GM12891 (cell line): ENCODE results near the gene MBNL2.

Experiments used
- DNase-seq: peaks from one replicate; pipeline ENCODE4 v3.0.0; 2011; ENCODE audit warnings: low spot score; ENCODE audit not compliant: insufficient read length
- FAIRE-seq: peaks from 2 replicates; lab custom pipeline; 2011; peaks lifted over from hg19 to GRCh38; lab: Jason Lieb, UNC
- PAX5 ChIP-seq: IDR thresholded peaks from 2 replicates; pipeline ENCODE4 v1.6.1; 2011; ENCODE audit warnings: low read length, moderate library complexity, mild to moderate bottlenecking; ENCODE audit not compliant: insufficient read depth, severe bottlenecking
- POLR2A ChIP-seq: IDR thresholded peaks from 2 replicates; pipeline ENCODE4 v1.6.1; 2011; ENCODE audit warnings: low read depth, low read length, control low read depth
- POLR2AphosphoS5 ChIP-seq: IDR thresholded peaks from 2 replicates; pipeline ENCODE4 v1.6.1; 2011; ENCODE audit warnings: low read depth, low read length, control low read depth
- POU2F2 ChIP-seq: IDR thresholded peaks from 2 replicates; pipeline ENCODE4 v1.6.1; 2011; ENCODE audit warnings: low read depth, mild to moderate bottlenecking, control low read depth, low read length, moderate library complexity
- SPI1 ChIP-seq: IDR thresholded peaks from 2 replicates; pipeline ENCODE4 v1.6.1; 2011; ENCODE audit warnings: low read depth, low read length, control low read depth
- TAF1 ChIP-seq: IDR thresholded peaks from 2 replicates; pipeline ENCODE4 v1.6.1; 2011; ENCODE audit warnings: low read depth, low read length, control low read depth

Gene MBNL2

DNA sequence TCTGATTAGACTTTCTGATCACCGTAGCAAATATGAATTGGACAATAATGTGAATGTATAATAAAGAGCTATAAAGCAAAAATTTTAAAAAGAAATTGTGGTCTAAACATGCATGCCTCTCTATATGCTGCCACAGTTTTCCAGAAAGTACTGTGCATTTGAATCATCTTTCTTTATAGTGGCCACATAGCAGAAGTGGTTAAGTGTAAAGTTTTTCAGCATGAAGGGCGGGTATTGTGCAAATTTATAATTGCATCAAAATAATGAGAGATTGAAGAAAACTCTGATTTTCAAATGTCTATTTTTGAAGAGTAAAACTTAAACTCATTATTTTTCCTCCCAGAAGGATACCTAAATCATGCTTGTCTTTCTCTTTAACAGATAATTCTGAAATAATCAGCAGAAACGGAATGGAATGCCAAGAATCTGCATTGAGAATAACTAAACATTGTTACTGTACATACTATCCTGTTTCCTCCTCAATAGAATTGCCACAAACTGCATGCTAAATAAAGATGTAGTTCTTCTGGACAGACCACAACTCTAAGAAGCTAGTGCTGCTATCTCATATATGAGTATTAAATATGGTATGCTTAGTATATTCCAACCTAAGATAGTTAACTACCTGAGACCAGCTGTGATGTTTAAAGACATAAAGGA lies 168.9 kb downstream of the MBNL2 start:
- TF ChIP-seq POLR2A (no peak), SPI1 (no peak), POLR2AphosphoS5 (no peak), POU2F2 (no peak), PAX5 (no peak), TAF1 (no peak)
- no peak for FAIRE-seq
- DNase-seq, result no peak

DNA sequence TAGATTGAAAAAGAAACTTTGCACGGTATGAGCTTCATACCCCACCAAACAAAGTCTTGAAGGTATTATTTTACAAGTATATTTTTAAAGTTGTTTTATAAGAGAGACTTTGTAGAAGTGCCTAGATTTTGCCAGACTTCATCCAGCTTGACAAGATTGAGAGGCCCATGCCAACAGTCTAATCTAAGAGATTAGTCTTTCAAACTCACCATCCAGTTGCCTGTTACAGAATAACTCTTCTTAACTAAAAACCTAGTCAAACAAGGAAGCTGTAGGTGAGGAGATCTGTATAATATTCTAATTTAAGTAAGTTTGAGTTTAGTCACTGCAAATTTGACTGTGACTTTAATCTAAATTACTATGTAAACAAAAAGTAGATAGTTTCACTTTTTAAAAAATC lies 169.9 kb downstream of the MBNL2 start:
- TF ChIP-seq POLR2A (no peak), POLR2AphosphoS5 (no peak), SPI1 (no peak), TAF1 (no peak), POU2F2 (no peak), PAX5 (no peak)
- no peak for FAIRE-seq
- no peak for DNase-seq

DNA sequence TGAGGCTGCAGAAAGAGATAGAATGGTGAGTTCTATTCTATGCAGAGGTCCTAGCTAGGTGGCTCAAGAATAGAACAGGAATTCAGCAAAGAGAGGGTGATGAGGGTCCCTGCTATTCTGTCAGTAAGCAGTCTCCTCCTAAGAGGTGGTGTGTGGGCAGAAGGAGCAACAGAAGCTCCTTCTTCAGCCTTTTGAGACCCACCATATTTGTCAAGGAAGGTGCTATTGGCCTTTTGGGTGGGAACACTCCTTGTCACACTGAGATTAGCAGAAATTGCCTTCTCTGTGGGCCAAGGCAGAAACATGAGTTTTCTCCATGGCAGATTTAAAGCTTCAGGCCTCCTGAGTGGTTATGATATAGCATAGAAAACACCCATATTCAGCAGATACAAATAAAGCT lies 172.4 kb downstream of the MBNL2 start:
- DNase-seq, result no peak
- TF ChIP-seq POU2F2 (no peak), POLR2A (no peak), SPI1 (no peak), TAF1 (no peak), PAX5 (no peak), POLR2AphosphoS5 (no peak)
- FAIRE-seq, result no peak

DNA sequence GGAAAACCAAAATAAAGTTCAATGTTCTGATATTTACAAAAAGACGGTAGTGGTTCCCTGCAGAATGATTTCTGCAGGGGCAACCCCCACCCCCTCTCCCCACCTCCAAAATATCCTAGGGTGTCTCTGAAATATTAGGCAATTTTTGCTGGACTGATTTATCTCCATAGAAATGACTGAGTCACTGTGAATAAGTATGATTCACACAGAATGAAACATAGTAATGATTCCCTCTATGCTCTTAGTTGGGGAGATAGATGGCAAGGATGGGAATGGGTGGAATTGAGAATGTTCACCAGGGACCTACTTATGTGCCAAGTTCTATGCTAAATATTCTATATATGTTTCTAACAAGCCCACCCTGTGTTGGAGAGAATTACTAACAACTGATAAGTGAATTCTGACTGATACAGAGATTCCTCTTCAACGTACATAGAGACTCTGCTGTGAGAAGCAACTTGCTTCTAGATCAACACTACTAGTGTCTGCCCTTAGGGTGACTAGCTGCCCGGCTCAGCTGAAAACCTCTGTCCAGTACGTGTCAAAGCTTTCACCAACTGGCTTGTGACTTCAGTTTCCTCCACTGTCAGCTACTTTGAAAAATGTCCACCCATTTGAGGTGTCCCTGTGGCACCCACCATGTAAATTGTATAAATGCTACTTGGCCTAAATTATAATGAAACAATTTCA lies 173.5 kb downstream of the MBNL2 start:
- FAIRE-seq, result no peak
- no peak for DNase-seq
- TF ChIP-seq POLR2A (no peak), PAX5 (no peak), POU2F2 (no peak), TAF1 (no peak), SPI1 (no peak), POLR2AphosphoS5 (no peak)

DNA sequence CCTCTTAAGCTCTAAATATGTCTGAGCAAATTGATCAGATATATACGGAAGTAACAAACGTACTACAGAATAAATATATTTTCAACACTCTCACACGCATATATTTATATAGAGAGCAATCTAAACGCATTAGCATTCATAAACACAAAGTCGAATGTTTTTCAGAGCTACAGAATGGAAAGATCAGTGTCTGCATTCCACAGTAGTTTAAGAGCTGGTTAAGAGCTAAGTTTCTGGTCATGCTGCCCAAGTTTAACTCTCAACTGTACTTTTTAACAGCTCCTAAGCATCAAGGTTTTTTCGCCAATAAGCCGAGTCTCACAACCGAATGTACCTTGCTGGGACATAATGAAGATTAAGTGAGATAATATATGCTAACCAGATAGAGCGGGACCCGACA lies 175.1 kb downstream of the MBNL2 start:
- TF ChIP-seq POLR2AphosphoS5, result no peak
- no peak for TF ChIP-seq POU2F2
- no peak for TF ChIP-seq SPI1
- no peak for TF ChIP-seq TAF1
- no peak for TF ChIP-seq POLR2A
- no peak for TF ChIP-seq PAX5
- DNase-seq, result no peak
- FAIRE-seq, result no peak

DNA sequence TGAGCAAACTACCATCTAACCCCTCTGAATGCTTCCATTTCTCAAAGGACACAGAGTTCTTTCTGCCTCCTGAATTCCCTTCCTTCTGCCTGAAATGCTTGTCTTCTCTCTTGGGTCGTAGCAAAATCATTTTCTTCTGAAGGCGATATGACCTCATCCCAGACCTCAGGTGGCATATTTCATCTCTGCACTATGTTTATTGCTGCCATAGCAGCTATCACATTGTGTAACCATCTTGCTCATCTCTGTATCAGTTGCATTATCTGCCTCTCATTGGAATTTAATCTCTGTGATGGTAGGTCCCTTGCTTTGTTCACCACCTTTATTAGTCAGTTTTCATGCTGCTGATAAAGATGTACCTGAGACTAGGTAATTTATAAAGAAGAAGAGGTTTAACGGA lies 179.3 kb downstream of the MBNL2 start:
- DNase-seq, result no peak
- no peak for TF ChIP-seq POU2F2
- no peak for TF ChIP-seq POLR2AphosphoS5
- no peak for TF ChIP-seq POLR2A
- TF ChIP-seq TAF1, result no peak
- TF ChIP-seq SPI1, result no peak
- TF ChIP-seq PAX5, result no peak
- no peak for FAIRE-seq

DNA sequence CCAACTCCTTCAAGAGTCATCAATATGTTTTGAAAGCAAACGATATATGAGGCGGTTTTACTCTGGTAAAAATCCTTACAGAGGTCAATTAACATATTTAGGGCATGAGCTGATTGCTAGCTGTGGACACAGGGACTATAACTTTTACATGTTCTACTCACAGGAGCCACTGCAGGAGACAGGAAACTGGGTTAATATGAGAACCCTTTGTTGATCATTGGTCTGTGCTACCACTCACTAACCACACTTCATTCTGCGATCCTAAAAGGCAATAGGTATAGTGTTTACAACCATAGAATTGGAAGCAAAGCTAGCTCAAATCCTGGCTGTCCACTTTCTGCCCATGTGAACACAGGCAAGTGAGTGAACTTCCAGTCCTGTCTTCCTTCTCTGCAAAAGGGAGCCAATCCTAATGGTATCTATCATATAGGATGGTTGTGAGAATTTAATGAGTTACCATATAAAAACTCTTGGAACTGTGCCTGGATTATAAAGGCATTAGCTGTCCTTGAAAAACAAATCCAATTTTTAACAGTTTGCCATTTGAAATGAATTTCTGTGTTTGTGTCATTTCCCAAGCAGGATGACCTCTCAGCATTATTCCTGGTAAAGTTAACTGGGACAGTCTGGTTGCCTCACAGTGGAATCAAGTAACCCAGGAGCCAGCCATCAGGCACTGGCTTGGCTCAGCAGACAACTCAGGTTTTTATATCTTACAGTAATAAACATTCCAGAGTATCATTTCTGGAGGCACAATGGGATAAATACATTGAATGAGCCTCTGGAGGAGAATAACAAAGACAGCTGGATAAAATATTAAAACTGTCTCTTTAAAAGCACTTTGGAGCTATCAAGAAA lies 182.0 kb downstream of the MBNL2 start:
- TF ChIP-seq POLR2A (no peak), TAF1 (no peak), POLR2AphosphoS5 (no peak), SPI1 (no peak), POU2F2 (no peak), PAX5 (no peak)
- no peak for FAIRE-seq
- DNase-seq, result no peak

DNA sequence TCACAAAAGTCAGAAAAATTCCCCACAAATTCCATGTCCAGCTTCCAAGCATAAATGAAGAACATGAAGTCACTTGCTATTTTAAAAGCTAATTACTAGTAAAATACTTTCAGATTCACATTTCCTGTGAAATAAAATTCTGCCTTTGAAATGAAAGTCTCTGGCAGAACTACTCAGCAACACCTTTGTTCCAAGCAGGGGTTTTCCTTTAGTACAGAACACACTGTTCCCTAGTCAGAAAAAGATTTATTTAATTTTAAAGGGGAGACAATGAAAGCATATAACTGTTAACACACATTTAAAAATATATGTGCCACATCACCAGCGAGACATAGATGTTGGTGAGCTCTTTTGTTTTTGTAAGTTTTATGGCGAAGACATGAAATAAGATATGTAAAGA lies 185.4 kb downstream of the MBNL2 start:
- no peak for DNase-seq
- no peak for FAIRE-seq
- TF ChIP-seq PAX5, result no peak
- no peak for TF ChIP-seq POU2F2
- TF ChIP-seq SPI1, result no peak
- no peak for TF ChIP-seq POLR2AphosphoS5
- no peak for TF ChIP-seq TAF1
- no peak for TF ChIP-seq POLR2A
